IgD-negative memory B cell (primary cell): Measurements from ENCODE around the gene TMEM52B. TPM values are rescaled to one million over a fixed set of nuclear protein-coding genes. Genes with fewer than 3 reads are reported as not detected.

Experiments used
- H3K27ac Mint-ChIP-seq, 3 donors: one replicate each; pipeline ENCODE4 v1.8.0; 2020 to 2022; ENCODE audit warnings: mild to moderate bottlenecking in 3 of 3, mixed read lengths in 3 of 3, moderate library complexity in 1 of 3
- H3K27me3 Mint-ChIP-seq: one replicate; pipeline ENCODE4 v1.8.0; 2021; ENCODE audit warnings: mixed read lengths
- H3K36me3 Mint-ChIP-seq: one replicate; pipeline ENCODE4 v1.8.0; 2020; ENCODE audit warnings: mild to moderate bottlenecking, mixed read lengths
- H3K4me1 Mint-ChIP-seq, 3 donors: one replicate each; pipeline ENCODE4 v1.8.0; 2020 to 2022; ENCODE audit warnings: mixed read lengths in 3 of 3, mild to moderate bottlenecking in 1 of 3
- H3K4me3 Mint-ChIP-seq, 4 donors: one replicate each; pipeline ENCODE4 v1.8.0; 2020 to 2022; ENCODE audit warnings: mild to moderate bottlenecking in 4 of 4, mixed read lengths in 4 of 4, moderate library complexity in 3 of 4
- H3K9me3 Mint-ChIP-seq, 3 donors: one replicate each; pipeline ENCODE4 v1.8.0; 2020 to 2021; ENCODE audit warnings: mixed read lengths in 3 of 3, mild to moderate bottlenecking in 1 of 3
- polyA plus RNA-seq: library from polyadenylated mRNA; unstranded; fragments of 300-500 nt; fragmentation: Illumina TruSeq; gene quantifications from one replicate; pipeline ENCODE4 v1.2.3, GENCODE V29; 2021

TMEM52B gene
- polyA plus RNA-seq, result not detected

- H3K4me3 Mint-ChIP-seq, result no peak within 1 kb of the TSS
- no peaks in the 10 kb centered on the region for H3K4me1 Mint-ChIP-seq
- H3K36me3 Mint-ChIP-seq, result peaks cover 2% of the 10 kb centered on the region
- H3K27me3 Mint-ChIP-seq, result peaks cover 33% of the 10 kb centered on the region
- peak within 1 kb of the TSS in 1 of 3 donors; percentile 2 for H3K27ac Mint-ChIP-seq
- H3K9me3 Mint-ChIP-seq, result no peaks in the 10 kb centered on the region
These were observed at the start of gene TMEM52B for GRCh38 chr12:10178821-10179220. TMEM52B (plus strand) TSS chr12:10179032; CDS start chr12:10179575, 543 bp downstream.

GRCh38 chr12:10130042-10130441 is 48.8 kb upstream of the TMEM52B start, which contains the start of gene CLEC7A:
CLEC7A (minus strand) TSS chr12:10130199; CDS start chr12:10130082, 117 bp downstream.
- Mint-ChIP-seq H3K27me3 (peaks cover 34% of the 10 kb centered on the region), H3K36me3 (peaks cover 1% of the 10 kb centered on the region), H3K27ac (peak within 1 kb of the TSS in 1 of 3 donors; percentile 42), H3K4me1 (peaks cover 5 to 21% (median 9%) of the 10 kb centered on the region in 3 donors), H3K9me3 (no peaks in the 10 kb centered on the region), H3K4me3 (peak within 1 kb of the TSS in 1 of 4 donors; percentile 59)

- Mint-ChIP-seq H3K4me1 (peaks cover 5 to 21% (median 9%) of the 10 kb centered on the region in 3 donors), H3K4me3 (no peak overlapping the region), H3K27me3 (peaks cover 35% of the 10 kb centered on the region), H3K27ac (no peak overlapping the region), H3K9me3 (no peaks in the 10 kb centered on the region), H3K36me3 (peaks cover 1% of the 10 kb centered on the region)
These were observed 47.6 kb upstream of the TMEM52B start for GRCh38 chr12:10131111-10131690.

GRCh38 chr12:10132850-10133370 is 45.9 kb upstream of the TMEM52B start:
- Mint-ChIP-seq H3K4me1 (peaks cover 5 to 16% (median 9%) of the 10 kb centered on the region in 3 donors), H3K27ac (no peak overlapping the region), H3K36me3 (no peaks in the 10 kb centered on the region), H3K9me3 (peaks cover 0 to 2% (median 0%) of the 10 kb centered on the region in 3 donors), H3K27me3 (peaks cover 29% of the 10 kb centered on the region), H3K4me3 (no peak overlapping the region)

- no peak overlapping the region for H3K27ac Mint-ChIP-seq
- no peak overlapping the region for H3K4me3 Mint-ChIP-seq
- peaks cover under 1 to 3% (median 3%) of the 10 kb centered on the region in 3 donors for H3K4me1 Mint-ChIP-seq
- H3K27me3 Mint-ChIP-seq, result peaks cover 12% of the 10 kb centered on the region
- no peaks in the 10 kb centered on the region for H3K36me3 Mint-ChIP-seq
- peaks cover 0 to 2% (median 0%) of the 10 kb centered on the region in 3 donors for H3K9me3 Mint-ChIP-seq
These were observed 43.7 kb upstream of the TMEM52B start for GRCh38 chr12:10135126-10135525.

GRCh38 chr12:10136637-10137205 is 42.1 kb upstream of the TMEM52B start:
- Mint-ChIP-seq H3K4me1 (peaks cover 0 to 2% (median 0%) of the 10 kb centered on the region in 3 donors), H3K27me3 (peaks cover 12% of the 10 kb centered on the region), H3K36me3 (no peaks in the 10 kb centered on the region), H3K9me3 (peaks cover 0 to 2% (median 0%) of the 10 kb centered on the region in 3 donors), H3K27ac (no peak overlapping the region), H3K4me3 (no peak overlapping the region)

GRCh38 chr12:10140001-10140400 is 38.8 kb upstream of the TMEM52B start:
- Mint-ChIP-seq H3K27me3 (peaks cover 4% of the 10 kb centered on the region), H3K27ac (no peak overlapping the region), H3K9me3 (peaks cover 0 to 2% (median 0%) of the 10 kb centered on the region in 3 donors), H3K4me3 (no peak overlapping the region), H3K4me1 (peaks cover 0 to 2% (median 0%) of the 10 kb centered on the region in 3 donors), H3K36me3 (peaks cover 2% of the 10 kb centered on the region)

- Mint-ChIP-seq H3K27ac (no peak overlapping the region), H3K4me3 (no peak overlapping the region), H3K27me3 (peaks cover 3% of the 10 kb centered on the region), H3K9me3 (peaks cover 0 to 6% (median under 1%) of the 10 kb centered on the region in 3 donors), H3K36me3 (peaks cover 2% of the 10 kb centered on the region), H3K4me1 (peaks cover 0 to 3% (median under 1%) of the 10 kb centered on the region in 3 donors)
These were observed 35.7 kb upstream of the TMEM52B start for GRCh38 chr12:10142976-10143589.

- Mint-ChIP-seq H3K4me3 (no peak overlapping the region), H3K36me3 (peaks cover 2% of the 10 kb centered on the region), H3K27ac (peak overlapping the region in 2 of 3 donors; percentile 8 to 19), H3K27me3 (peaks cover 9% of the 10 kb centered on the region), H3K9me3 (peaks cover 0 to 6% (median 2%) of the 10 kb centered on the region in 3 donors), H3K4me1 (peaks cover 1 to 7% (median 2%) of the 10 kb centered on the region in 3 donors)
These were observed 31.0 kb upstream of the TMEM52B start for GRCh38 chr12:10147714-10148403.

- Mint-ChIP-seq H3K4me3 (no peak overlapping the region), H3K4me1 (peaks cover 5 to 20% (median 8%) of the 10 kb centered on the region in 3 donors), H3K36me3 (no peaks in the 10 kb centered on the region), H3K9me3 (peaks cover 0 to 6% (median 2%) of the 10 kb centered on the region in 3 donors), H3K27ac (no peak overlapping the region), H3K27me3 (peaks cover 25% of the 10 kb centered on the region)
These were observed 27.2 kb upstream of the TMEM52B start for GRCh38 chr12:10151621-10152020.

- H3K27ac Mint-ChIP-seq, result peak overlapping the region in 1 of 3 donors; percentile 5
- peaks cover 5 to 26% (median 6%) of the 10 kb centered on the region in 3 donors for H3K4me1 Mint-ChIP-seq
- peak overlapping the region; percentile 85 to 96 (median 92) for H3K4me3 Mint-ChIP-seq
- H3K27me3 Mint-ChIP-seq, result peaks cover 26% of the 10 kb centered on the region
- H3K9me3 Mint-ChIP-seq, result no peaks in the 10 kb centered on the region
- H3K36me3 Mint-ChIP-seq, result no peaks in the 10 kb centered on the region
These were observed 25.3 kb upstream of the TMEM52B start for GRCh38 chr12:10153271-10154144.

GRCh38 chr12:10154145-10154496 is 24.7 kb upstream of the TMEM52B start:
- H3K27me3 Mint-ChIP-seq, result peaks cover 26% of the 10 kb centered on the region
- H3K36me3 Mint-ChIP-seq, result no peaks in the 10 kb centered on the region
- H3K4me3 Mint-ChIP-seq, result peak overlapping the region; percentile 85 to 96 (median 92)
- H3K9me3 Mint-ChIP-seq, result no peaks in the 10 kb centered on the region
- peaks cover 7 to 32% (median 9%) of the 10 kb centered on the region in 3 donors for H3K4me1 Mint-ChIP-seq
- no peak overlapping the region for H3K27ac Mint-ChIP-seq

- no peak overlapping the region for H3K4me3 Mint-ChIP-seq
- peaks cover 12 to 44% (median 14%) of the 10 kb centered on the region in 3 donors for H3K4me1 Mint-ChIP-seq
- no peak overlapping the region for H3K27ac Mint-ChIP-seq
- H3K27me3 Mint-ChIP-seq, result peaks cover 25% of the 10 kb centered on the region
- H3K9me3 Mint-ChIP-seq, result no peaks in the 10 kb centered on the region
- H3K36me3 Mint-ChIP-seq, result no peaks in the 10 kb centered on the region
These were observed 22.9 kb upstream of the TMEM52B start for GRCh38 chr12:10155966-10156365.

GRCh38 chr12:10158406-10158805 is 20.4 kb upstream of the TMEM52B start:
- no peak overlapping the region for H3K27ac Mint-ChIP-seq
- no peaks in the 10 kb centered on the region for H3K9me3 Mint-ChIP-seq
- H3K4me1 Mint-ChIP-seq, result peaks cover 11 to 43% (median 16%) of the 10 kb centered on the region in 3 donors
- H3K36me3 Mint-ChIP-seq, result no peaks in the 10 kb centered on the region
- peaks cover 16% of the 10 kb centered on the region for H3K27me3 Mint-ChIP-seq
- H3K4me3 Mint-ChIP-seq, result no peak overlapping the region
